DMS153 treated with DMSO at 0.1 percent for 48 hours (cell line): ENCODE results near the gene OPN1MW3.
"Not testable (repeated sequence)": the region's sequence is repeated elsewhere in the genome, so short reads cannot be mapped to it uniquely, and the experiment has no call there.

Experiments used
- DNase-seq: peaks from one replicate; lab custom pipeline; 2025; ENCODE audit not compliant: unreplicated experiment; lab: John Stamatoyannopoulos, UW

The OPN1MW3 gene

DNA sequence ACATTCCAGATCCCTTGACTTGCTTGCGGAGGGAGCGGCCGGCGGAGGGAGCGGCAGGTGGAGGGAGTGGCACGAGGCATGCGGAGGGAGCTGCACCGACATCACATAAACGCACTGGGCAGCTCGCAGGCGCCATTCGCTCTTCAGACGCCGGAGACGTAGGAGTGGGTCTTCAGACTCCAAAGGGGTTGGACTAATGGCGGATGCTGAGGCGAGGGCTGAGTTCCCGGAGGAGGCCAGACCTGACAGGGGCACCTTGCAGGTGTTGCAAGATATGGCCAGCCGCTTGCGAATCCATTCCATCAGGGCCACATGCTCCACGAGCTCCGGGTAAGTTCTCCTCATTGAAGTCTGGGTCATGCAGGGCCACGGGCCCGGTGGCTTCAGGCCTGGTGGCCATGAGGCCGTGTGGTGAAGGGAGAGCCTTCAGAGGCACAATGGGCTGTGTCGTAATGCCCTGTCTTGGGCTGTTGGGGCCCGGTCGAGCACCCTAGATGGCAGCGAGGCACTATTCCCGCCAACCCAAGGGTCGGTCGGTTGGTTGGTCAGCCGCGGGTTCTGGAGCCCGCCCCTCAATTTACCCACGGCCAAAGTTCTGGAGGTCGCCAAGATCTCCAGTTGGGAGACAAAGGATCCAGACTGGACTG, 38.4 kb downstream of the OPN1MW3 start, which contains the start of gene TKTL1:
Gene TKTL1 (plus strand): TSS at position 132 of the 647 bp plus-strand sequence. CDS start 65 bp downstream, at position 197.
- no peak for DNase-seq

DNA sequence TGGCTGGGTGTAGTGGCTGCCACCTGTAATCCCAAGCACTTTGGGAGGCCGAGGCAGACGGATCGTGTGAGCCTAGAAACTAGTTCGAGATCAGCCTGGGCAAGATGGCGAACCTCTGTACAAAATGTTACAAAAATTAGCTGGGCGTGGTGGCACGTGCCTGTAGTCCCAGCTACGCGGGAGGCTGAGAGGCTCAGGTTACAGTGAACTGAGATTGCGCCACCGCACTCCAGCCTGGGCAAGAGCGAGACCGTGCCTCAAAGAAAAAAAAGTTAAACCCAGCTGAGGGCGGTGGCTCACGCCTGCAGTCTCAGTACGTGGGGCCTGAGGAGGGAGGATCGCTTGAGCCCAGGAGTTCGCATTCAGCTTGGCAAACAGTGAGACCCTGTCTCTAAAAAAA, 39.3 kb downstream of the OPN1MW3 start:
- no peak for DNase-seq

DNA sequence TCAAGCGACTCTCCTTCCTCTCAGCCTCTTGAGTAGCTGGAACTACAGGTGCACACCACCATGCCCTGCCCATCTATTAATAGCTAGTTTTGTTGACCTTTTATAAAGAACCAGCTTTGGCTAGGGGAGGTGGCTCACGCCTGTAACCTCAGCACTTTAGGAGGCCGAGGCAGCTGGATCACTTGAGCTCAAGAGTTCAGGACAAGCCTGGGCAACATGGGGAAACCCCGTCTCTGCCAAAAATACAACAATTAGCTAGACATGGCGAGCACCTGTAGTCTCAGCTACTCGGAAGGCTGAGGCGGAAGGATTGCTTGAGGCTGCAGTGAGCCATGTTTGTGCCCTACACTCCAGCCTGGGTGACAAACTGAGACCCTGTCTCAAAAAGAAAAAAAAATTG, 40.9 kb downstream of the OPN1MW3 start:
- DNase-seq = no peak

DNA sequence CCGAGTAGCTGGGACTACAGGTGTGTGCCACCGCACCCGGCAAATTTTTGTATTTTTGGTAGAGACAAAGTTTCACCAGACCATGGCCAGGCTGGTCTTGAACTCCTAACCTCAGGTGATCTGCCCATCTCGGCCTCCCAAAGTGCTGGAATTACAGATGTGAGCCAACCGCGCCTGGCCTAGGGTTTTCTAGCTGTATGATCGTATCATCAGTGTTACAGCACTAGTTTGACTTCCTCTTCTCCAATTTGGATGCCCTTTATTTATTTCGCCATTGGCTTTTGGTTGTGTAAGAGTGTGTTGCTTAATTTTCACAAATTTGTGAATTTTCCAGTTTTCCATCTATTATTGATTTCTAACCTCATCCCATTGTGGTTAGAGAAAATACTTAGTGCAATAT, 43.4 kb downstream of the OPN1MW3 start:
- DNase-seq = no peak

DNA sequence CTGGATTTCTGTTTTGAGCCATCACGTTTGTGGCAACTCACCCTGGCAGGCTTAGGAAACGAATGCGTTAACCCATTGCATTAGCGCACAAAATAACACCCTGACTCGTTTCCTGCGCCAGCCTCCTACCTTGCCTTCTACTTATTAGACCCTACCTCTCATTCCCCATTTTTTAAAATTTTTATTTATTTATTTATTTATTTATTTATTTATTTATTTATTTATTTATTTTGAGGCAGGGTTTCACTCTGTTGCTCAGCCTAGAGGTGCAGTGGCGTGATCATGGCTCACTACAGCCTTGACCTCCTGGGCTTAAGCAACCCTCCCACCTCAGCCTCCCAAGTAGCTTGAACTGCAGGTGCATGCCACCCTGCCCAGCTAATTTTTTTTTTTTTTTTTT, 45.6 kb downstream of the OPN1MW3 start:
- DNase-seq = not testable (repeated sequence)

DNA sequence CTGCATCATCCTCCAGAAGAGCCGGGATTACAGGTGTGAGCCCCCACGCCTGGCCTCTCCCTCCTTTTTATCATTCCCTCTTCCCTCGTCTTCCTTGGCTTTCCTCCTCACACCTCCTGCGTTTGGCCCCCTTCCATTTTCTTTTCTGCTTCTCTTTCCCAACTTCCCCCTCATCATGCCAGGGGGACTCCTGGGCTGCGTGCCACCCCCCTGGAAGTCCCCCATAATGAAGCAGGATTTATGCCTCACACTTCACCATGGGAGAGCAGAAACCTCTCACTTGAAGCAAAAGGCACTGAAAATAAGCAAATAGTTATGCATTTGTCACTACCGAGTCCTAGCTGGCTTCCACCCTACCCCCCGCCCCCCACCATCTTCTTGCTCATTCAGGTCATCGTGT, 46.1 kb downstream of the OPN1MW3 start:
- DNase-seq = no peak

DNA sequence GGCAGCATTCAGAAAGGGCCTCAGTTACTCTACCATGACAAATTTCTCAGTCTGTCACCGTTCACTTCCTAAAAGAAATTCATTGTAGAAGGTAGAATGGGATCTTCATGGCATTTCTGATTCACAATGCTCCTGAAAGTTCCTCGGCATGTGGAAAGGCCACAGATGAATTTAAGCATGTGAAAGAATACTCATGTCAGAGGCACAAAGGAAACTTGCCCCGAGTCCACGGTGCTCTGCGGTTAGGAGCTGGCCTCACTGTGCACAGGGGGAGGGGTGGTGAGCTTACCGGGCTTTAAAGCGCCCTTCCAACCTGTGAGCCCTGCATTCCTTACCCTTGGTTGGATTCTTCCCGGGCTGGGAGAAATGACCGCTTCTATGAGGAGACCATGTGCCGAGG, 47.5 kb downstream of the OPN1MW3 start:
- no peak for DNase-seq

DNA sequence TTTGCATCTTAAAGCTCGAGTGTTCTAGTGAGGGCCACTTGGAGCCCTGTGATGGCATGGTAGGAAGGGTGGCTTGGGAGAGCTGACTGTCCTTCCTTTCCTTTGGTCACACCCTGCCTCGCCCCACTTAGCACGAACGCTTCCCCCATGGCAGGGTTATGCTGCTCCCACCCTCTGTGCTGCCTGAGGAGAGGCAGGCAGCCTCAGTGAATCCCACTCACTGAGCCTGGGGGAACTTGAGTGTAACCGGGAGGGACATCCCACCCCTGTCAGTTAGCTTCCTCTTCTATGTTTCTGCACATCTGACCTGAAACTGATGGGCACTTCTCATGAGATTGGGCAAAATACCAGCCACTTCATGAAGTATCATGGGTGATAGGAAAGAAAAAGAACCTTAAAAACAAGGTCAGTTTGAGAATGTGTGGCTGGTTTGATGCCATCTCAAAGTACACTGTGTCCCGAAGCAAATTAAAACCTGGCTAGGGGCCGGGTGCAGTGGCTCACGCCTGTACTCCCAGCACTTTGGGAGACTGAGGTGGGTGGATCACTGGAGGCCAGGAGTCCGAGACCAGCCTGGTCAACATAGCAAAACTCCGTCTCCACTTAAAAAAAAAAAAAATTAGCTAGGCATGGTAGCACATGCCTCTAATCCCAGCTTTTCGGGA, 48.3 kb downstream of the OPN1MW3 start:
- DNase-seq = no peak

DNA sequence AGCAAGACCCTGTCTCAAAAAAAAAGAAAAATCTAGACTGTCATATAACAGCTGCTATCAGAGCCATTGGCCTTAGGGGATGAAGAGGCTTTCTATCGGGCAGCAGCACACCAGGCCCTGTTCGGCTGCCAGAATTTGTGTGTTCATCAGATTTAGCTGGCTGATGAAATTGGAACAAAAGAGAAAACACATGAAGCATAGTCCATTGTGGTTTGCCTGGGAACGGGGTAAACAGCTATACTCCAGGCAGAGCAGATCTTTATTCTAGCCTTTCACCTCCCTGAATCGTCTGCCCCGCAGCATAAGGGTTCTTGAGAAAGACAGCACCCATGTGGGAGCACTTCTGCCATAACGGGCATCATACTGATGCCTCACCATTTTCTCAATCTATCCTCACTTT, 49.8 kb downstream of the OPN1MW3 start:
- no peak for DNase-seq

DNA sequence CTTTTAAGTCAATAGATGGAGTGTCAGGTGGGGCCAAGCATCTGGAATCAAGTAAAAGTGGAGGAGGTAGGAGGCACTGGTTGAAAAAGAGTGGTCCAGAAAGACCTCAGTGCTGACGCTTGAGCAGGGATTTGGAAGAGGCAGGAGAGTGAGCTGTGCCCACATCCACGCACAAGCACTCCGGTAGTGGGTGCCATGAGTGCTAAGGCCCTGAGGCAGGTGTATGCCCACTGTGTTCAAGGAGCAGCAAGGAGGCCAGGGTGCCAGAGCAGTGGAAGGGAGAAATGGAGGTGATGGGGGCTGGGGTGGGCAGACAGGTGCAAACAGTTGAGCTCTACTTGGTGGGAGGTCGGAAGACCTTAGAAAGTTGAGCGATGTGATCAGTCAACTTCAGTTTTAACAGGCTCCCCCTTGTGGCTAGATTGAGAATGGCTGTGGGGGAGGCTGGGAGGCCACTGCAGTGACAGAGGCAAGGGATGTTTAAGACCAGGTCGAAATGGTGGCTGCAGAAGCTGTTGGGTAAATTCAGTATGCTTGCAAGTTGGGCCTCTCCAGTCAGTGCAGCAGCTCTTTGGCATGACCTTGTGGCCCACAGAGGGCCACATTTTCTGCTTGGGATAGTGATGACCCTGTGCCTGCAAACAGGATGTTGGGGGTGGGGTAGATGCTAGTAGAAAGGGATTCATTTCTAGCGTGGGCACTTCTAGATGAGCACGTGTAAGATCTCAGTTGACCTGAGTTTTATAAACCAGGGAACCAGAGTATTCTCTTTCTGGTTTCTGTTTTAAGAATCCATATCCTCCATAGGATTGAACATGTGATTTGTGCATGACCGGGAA, 50.9 kb downstream of the OPN1MW3 start:
- peak; percentile 19 for DNase-seq

DNA sequence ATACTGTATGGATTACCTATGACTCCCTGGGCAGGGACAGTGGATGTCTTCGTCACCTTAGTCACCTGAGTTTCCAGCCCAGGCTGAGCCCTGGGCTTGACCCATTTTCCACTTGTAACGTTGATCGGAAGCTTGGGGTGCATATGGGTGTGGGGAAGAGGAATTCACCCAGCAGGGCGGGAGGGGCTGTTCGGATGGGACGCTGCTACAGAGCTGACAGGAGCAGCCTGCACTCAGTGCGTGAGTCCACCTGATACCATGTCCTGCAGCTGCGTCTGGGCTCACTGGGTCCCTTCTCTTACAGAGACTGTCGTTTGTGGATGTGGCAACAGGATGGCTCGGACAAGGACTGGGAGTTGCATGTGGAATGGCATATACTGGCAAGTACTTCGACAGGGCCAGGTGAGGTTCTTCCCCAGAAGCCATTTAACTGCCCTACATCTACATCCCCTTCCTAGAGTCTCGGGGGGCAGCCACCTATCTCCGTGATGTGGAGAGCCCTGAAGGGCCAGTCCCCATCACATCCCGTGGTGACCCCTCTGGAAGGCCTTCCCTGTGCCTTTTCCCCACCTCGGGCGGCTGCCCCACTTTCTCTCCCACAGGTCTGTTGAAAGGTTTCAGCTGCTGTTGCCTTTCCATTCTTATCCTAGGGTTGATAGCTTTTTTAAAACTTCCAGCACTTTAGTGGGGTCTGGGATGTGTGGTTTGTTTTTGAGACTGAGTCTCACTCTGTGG, 51.8 kb downstream of the OPN1MW3 start:
- DNase-seq = no peak

DNA sequence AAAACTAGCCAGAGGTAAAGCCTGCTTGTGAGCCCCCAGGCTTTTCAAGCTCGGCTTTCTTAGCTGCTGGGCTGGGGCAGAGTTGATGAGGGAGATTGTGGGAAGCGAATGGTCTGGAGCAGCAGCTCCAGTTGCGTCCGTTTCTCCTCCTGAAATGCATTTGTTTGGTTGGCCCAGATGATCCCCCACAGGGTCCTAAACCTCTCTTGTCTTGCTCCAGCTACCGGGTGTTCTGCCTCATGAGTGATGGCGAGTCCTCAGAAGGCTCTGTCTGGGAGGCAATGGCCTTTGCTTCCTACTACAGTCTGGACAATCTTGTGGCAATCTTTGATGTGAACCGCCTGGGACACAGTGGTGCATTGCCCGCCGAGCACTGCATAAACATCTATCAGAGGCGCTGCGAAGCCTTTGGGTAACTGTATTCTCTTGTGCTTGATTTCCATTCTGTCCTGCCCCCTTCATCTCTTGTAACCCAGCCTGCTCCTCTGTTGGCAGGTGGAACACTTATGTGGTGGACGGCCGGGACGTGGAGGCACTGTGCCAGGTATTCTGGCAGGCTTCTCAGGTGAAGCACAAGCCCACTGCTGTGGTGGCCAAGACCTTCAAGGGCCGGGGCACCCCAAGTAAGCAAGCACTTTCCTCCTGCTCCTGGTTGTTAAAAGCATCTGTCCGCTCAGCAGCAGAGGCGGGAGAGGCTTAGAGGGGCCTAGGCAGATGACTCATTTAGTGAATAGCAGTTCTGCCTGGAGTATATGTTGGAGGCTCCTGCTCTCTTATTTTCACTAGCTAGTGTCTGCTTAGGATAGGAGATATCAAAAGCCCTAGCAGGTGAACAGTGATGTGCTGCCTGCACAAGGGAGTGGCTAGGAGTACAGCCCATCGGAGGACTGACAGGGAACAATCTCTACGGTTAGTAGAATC, 53.5 kb downstream of the OPN1MW3 start:
- DNase-seq = no peak

DNA sequence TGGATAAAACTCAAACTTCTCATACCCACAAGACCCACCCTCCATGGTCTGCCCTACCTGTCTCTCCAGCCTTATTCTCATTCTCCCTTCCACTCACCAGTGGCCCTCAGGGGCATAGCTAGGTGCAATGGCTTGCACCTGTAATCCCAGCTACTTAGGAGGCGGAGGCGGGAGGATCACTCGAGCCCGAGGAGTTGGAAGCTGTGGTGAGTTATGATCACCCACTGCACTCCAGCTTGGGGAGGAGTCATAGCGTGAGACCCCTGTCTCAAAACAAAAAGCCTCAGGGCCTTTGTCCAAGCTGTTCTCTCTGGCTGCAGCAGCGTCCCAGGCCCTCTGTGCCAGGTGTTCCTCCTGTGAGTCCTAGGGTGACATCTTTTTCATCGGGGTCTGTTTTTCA, 54.7 kb downstream of the OPN1MW3 start:
- DNase-seq = no peak

DNA sequence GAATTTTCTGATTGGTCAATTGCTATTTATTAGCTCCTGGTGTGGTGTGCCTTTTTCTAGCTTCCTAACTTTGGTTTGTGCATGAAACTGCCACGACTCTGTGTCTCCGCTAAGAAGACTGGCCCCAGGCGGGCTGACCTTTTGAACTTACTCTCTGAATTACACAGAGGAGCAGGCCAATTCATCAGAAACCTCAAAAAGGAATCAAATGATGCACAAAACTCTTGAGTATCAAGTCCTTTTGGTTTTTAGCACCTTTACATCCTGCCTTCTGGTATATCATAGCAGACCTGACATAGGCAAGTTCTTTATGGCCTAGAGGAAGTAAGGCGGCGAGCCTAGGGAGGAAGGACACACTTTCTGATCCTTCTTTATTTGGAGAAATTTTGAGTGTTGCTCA, 55.8 kb downstream of the OPN1MW3 start:
- DNase-seq = no peak

DNA sequence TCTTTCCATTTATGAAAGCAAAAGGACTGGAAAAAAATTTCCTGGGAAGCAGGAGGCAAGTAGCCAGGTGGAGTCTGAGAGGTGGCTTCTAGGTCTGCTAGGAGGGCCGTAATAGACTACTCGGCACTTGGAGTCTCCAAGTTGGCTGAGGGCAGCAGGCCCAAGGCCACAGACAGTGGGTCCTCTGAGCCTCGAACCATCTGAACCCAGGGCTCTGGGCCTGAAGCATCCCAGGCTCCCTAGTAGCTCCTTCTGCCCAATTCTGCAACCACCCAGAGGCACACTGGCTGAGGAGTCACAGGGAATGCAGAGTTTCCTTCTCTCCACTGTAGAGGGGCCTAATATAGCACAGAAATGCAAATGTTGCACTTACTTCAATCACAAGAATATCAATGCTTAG, 58.0 kb downstream of the OPN1MW3 start:
- DNase-seq = no peak

DNA sequence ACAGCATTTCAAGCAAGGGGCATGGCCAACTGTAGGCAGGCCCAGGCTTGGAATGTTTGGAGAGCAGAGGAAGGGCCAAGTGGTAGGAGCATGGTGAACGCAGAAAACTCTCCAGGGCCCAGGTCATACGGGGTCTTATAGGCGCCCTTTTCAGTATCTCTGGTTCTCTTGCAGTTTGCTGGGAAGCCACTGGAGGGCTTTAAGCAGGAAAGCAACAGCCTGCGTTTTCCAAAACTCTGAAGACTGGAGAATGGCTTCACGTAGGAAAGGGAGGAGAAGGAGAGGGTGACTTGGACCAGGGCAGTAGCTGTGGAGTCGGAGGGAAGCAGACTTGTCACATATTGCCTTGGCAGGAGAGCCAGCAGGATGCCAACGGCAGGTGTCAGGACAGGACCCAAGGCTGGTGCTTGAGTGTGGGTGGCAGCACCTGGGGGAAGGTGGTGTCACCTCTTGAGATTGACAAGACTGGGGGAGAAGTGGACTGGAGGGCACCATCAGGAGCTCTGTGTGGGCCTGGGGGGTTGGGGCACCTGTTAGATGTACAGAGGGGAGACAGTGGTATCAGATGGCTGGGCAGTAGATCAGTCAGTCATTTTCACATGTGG, 60.1 kb downstream of the OPN1MW3 start:
- DNase-seq = no peak

DNA sequence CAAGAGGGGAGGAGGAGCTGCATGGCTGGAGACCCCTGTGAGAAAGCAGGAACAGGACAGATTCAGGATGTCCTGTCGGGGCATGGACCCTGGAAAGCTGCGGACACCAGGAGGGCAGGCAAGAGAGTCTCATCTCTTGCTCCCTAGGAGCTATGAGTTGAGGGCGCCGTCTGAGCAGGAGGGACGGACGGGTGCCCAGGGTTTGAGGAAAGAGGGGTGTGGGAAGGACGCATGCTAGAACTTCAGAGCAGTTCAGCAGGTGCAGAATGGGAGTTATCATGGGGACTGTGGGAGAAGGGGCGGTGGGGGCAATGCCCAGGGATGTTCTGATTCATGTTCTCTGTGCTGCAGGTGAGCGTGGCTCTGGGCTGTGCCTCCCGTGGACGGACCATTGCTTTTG, 63.0 kb downstream of the OPN1MW3 start:
- no peak for DNase-seq
